ENCODE measurements around the gene ALPL. TPM values are rescaled to one million over a fixed set of nuclear protein-coding genes. Genes with fewer than 3 reads are reported as not detected.
A peak's percentile ranks its signal among the peaks of the same experiment; 100 is the strongest.

The ALPL gene
- total RNA-seq, 1 donor = 0.81 TPM

DNA sequence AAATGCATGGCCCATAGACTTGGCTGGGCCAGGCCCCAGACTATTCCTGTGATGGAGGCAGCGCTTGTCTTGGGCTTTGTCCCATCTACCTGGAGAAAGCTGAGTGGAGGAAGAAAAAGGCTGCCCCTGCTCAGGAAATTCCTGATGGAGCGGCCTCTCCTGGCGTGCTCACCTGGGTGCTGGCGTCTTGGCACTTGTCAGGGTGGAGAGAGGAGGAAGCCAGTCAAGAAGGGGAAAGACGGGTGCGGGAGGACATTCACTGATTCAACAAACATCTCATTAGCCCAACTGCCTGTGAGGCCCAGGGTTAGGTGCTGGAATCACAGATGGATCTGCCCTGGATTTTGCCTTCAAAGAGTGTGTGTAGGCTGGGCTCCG, 16.1 kb downstream of the ALPL start:
- DNase-seq (ENCODE audit: low read depth in 2 of 3, low spot score in 2 of 3) = no peak

DNA sequence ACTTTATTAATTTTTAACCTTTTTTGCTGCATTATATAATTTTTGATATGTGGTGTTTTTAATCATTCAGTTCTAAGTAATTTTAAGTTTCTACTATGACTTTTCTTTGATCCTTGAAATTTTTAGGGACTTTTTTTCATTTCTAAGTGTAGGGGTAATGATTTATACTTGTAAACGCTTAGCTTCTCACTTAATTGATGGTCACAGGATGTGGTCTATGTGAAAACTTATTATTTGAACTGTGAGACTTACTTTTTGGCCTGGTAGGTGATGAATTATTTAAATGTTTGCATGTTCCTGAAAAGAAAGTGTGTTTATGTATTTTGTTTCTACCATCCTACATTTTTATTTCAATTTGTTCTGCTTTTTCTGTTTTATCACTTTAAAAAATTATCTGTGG, 17.2 kb downstream of the ALPL start:
- no peak for DNase-seq (ENCODE audit: low read depth in 2 of 3, low spot score in 2 of 3)

DNA sequence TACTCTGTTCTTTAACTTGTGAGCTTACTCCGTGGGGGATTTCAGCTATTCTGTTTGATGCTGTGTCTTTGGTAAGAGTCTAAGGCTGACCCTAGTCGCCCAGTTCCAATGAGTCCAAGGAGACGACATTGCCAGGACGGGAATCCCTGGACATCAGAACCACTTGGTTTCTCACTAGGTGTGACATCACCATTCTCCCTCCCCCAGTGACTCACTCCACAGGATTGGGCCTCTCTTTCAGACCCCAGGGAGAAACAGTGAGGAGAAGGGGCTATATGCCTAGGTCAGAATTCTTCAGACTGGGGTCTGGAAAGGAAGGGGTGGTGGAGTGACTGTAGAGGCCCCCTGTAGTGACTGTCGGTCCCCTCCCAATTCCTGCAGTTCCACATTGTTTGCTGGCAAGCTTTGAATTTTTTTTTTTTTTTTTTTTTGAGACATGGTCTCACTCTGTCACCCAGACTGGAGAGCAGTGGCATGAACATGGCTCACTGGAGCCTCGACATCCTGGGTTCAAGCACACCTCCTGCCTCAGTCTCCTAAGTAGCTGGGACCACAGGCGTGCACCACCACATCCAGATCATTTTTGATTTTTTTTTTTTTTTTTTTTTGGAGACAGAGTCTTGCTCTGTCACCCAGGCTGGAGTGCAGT, 21.3 kb downstream of the ALPL start:
- DNase-seq (ENCODE audit: low read depth in 2 of 3, low spot score in 2 of 3) = no peak

DNA sequence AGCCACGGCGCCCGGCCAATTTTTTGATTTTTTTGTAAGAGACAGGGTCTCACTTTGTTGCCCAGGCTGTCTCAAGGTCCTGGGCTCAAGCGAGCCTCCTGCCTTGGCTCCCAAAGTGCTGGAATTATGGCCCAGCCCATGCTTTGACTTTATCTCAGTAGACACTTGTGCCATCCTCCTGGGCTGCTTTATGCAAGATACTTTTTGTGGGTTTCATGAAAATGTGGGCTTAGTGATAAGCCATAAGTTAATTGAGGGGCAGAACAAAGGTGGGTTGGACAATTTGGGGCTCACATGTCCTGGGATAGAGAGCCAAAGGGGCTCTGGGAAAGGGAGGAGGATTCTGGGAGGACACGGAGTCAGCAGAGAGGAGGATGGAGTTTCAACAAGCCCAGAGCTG, 22.0 kb downstream of the ALPL start:
- DNase-seq (ENCODE audit: low read depth in 2 of 3, low spot score in 2 of 3) = no peak

DNA sequence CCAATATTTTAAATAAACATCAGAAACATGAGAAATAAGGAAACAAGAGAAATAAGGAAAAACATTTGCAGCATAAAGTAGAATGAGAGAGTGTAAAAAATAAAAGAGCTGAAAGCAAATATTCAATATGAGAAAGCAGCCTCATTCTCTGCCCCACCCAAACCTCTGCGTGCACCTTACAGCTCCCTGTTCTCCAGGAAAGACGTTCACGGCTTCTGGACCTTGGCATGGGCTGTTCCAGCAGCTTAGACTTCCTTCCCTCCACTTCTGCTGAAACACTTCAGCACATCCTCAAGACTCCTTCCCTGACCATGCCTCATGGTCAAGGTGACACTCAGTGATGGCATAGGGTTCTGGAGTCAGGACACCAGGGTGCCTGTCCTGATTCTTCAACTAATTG, 23.3 kb downstream of the ALPL start:
- DNase-seq (ENCODE audit: low read depth in 2 of 3, low spot score in 2 of 3) = no peak

DNA sequence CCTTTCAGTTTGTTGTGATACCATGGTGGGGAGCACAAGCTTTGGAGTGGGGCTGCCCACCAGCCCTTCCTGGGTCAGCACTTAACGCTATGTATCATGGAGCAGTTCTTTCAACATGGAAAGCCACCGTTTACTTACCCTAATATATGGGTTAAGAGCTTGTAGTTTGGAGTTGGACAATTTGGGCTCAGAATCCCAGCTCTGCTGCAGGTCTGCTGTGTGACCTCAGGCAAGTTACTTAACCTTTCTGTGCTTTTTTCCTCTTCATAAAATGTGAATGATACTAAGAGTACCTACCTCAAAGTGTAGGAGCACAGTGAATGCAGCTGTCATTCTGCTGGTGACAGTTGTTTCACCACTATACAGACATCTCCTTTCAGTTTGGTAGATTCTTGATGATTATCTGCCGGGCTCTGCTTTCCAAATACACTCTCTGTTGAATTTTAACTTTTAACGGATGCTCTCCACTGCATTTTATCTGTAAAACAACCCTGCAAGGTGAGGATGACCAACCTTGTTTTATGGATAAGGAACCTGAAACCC, 23.8 kb downstream of the ALPL start:
- DNase-seq (ENCODE audit: low read depth in 2 of 3, low spot score in 2 of 3) = no peak

DNA sequence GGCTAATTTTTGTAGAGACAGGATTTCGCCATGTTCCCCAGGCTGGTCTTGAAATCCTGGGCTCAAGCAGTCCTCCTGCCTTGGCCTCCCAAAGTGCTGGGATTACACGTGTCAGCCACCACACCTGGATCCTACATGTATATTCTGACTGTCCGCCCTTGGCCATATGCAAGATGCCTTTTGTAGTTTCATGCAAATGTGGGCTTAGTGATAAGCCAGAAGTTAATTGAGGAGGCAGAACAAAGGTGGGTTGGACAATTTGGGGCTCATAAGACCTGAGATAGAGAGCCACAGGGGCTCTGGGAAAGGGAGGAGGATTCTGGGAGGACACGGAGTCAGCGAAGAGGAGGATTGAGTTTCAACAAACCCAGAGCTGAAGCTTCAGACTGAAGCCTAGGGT, 24.9 kb downstream of the ALPL start:
- DNase-seq (ENCODE audit: low read depth in 2 of 3, low spot score in 2 of 3) = no peak

DNA sequence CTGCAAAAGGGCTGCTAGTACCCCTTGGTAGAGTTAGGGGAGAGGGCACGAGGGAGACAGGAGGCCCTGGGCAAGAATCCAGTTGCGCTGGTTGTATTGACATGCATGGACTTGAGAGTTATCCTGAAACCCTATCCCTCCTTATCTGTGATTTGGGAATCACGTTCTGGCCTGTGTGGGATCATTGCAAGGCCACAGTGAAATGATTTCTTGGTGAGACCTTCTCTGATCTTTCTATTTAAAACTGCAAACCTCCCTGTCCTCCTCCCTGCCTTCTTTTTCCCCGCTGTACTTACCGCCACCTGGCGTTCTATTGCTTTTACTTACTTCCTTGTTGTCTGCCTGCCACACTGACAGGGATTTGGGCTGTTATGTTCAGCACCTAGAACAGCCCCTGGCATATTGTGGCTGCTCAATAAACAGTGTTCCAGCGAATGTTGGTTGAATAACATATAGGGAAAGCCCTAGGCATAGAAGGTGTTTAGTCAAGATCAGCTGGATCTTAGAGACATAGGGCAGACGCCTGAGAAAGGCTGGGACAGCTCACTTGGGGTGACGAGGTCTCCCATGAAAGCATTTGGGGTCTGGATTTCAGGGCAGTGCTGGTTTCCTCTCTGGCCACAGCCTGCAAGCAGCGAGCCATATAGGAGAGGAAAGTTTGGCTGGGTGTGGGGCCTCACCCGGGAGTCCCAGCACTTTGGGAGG, 25.6 kb downstream of the ALPL start:
- DNase-seq (ENCODE audit: low read depth in 2 of 3, low spot score in 2 of 3) = peak in 2 of 3 donors; percentile 57 to 78

DNA sequence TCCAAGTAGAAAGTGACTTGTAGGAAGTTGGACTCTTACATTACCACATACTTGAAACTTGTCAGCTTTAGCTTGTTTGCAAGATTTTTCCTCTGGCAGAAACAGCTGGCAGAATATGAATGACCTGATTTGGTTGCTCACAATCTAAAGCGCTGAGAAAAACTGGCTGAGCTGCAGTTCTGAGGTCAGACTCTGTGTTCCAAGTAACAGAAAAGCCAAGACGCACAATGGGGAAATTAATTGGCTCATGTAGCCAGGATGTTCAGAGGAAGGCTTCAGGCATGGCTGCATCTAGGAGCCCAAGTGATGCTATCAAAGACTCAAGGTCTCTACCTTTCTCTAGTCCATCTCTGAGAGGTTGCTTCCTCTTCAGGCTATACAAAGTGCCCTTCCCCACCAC, 27.0 kb downstream of the ALPL start:
- DNase-seq (ENCODE audit: low read depth in 2 of 3, low spot score in 2 of 3) = no peak

DNA sequence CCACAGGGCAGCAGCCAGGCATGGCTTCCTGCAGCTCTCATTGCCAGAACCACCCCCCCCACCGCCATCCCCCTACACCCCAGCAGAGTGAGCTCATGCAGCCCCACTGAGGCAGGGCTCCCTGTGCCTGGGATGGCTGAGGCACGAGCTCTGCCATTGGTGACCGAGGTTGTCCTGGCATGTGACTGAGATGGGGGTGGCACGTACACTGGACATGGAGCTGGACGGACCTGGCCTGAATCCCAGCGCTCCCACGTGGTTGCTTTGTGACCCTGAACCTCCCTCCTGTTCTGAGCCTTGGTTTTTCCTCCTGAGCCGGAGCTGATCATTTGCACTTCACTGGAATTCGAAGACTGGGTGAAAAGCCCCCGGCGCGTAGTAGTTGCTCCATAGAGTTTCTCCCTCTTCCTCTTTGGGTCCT, 28.3 kb downstream of the ALPL start:
- DNase-seq (ENCODE audit: low read depth in 2 of 3, low spot score in 2 of 3) = no peak

DNA sequence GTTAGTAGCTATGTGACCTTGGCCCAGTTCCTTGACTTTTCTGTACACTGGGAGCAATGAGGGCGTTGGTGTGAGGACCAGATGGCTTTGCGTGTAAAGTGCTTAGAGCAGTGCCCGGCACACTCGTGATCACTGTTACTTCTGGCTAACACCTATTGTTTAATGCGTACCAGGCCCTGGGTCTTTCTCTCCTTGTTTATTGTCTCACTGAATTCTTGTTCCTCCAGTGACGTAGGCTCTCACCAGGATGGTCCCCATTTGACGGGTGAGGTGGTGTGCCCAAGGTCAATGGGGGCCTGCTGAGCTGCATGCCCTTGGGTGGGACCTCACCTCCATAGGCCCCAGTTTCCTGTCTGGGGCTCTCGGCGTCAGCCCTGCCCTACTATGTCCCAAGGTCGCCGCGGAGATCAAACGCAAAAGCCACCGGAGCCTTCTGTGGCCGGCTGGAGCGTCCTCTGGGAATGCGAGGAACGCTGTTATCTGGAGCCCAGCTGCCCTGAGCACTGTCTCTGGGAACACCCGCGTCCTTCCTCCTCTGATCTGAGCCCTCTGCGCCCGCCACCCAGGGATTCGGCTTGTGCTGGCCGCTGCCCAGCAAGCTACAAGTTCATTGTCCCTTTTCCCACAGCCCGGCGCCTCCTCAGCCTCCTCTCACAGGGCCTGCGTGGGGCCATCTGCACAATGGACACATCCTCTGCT, 28.9 kb downstream of the ALPL start:
- no peak for DNase-seq (ENCODE audit: low read depth in 2 of 3, low spot score in 2 of 3)

DNA sequence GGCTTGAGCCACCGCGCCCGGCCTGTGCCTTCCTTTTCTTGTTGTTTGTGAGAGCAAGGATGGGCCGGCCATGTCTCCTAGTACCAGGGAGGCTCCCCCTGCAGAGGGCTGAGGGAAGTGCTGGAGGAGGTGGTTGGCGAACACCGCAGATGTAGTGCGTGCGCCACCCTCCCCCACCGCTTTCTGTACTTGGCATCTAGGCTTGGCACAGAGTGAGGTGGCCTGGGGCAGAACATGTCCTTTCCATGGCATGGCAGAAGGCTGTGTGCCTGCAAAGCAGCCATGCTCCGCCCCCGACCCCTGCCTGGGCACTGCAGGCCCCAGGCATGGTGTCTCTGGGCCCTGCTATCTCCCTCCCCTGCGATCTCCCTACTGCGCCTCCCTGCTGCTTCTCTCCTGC, 30.7 kb downstream of the ALPL start:
- DNase-seq (ENCODE audit: low read depth in 2 of 3, low spot score in 2 of 3) = peak in 1 of 3 donors; percentile 44

DNA sequence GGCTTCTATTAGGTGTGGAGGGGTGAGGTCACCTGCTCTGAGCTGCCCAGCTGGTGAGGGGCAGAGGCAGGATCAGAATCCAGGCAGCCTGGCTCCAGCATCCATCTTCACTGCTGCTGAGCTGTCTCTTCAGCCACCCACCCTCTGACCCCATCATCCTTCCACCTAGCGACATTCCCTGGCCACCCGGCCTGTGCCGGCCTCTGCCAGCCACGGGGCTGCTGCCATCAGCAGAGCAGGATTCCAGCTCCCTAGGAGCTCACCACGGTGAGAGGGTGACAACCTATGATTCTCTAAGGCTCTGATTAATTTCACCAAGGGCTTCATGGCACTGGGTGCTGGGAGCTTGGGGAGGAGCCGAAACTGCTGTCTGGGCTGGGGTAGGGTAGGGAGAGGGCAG, 32.1 kb downstream of the ALPL start:
- no peak for DNase-seq (ENCODE audit: low read depth in 2 of 3, low spot score in 2 of 3)

DNA sequence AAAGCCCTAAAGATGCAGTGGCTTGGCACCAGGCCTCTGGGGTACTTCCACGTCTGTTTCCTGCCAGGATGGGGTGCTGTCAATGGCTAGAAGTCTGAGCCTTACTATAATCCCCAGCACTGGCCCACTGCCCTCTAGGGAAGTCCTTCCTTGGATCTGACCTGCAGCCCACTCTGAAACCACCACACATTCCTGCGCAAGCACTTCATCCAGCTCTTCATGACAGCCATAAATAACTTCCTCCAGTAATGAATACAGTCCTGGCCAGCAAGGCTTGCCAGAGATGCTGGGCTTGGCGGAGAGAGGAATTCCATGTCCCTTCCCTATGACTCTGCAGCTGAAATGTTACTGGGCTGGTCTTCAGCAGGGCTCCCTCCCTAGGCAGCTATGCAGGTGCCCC, 32.6 kb downstream of the ALPL start:
- no peak for DNase-seq (ENCODE audit: low read depth in 2 of 3, low spot score in 2 of 3)

DNA sequence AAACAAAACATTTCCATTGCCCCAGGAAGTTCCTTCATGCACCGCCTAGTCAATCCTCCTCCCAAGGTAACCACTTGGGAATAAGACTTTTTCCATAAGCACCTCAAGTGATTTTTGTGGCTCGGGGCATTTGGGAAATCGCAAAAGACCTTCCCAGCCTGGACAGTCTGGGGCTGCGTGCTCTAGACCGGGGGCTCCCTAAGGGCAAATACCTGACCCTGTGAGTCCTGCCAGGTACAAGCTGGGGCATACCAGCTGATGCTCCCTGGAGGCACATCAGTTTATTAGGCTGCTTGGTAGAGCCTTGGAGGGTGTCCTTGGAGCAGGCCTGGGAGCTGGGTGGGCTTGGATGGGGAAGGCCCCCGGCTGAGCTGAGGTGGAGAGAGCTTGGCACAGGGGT, 34.4 kb downstream of the ALPL start:
- DNase-seq (ENCODE audit: low read depth in 2 of 3, low spot score in 2 of 3) = no peak

DNA sequence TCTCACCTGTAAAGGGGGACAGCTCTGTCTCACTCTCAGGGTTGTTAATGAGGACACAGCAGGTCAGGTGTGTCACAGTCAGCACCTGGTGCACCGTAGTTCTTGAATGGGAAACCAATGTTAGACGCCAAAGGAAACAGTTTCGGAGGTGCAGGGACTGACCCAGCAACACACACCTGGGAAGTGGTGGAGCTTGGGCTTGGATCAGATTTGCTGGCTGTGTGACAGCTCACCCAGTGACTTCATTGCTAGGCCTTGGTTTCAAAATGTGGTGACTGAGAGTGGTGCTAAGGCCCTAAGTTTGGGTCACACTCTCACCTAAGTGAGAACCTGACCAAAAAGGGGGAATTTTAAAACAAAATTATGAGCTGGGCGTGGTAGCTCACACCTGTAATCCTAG, 34.9 kb downstream of the ALPL start:
- no peak for DNase-seq (ENCODE audit: low read depth in 2 of 3, low spot score in 2 of 3)

DNA sequence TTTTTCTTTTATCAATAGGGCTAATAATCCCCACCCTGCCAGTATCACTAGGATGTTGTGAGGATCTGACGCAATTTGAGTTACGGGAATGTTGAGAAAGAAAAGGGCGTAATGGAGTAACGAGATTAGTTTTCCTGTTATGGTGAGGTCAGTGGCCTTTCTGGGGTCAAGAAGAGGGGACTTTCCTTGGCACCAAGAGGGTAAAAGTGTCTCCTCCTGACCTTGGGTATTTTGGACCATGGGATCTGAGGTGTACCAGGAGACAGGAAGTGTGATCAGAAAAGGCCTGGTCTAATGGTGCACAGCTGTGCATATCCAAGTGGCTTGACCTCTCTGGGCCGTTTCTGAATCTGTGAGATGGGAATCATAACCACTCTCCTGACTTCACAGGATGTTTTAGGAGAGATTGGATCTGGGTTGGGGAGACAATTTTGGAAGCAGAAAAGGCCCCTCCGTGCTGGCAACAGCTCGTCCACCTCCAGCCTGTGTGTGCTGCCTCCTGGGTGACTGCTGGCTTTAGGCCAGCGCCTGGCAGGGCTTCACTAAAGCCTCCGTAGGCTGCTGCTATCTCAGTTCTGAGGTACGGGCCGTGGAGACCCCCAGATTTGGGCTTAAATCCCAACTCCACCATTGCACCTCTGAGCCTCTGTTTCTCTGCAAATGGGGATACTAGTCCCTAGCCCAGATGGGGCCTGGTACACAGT, 37.1 kb downstream of the ALPL start:
- no peak for DNase-seq (ENCODE audit: low read depth in 2 of 3, low spot score in 2 of 3)

DNA sequence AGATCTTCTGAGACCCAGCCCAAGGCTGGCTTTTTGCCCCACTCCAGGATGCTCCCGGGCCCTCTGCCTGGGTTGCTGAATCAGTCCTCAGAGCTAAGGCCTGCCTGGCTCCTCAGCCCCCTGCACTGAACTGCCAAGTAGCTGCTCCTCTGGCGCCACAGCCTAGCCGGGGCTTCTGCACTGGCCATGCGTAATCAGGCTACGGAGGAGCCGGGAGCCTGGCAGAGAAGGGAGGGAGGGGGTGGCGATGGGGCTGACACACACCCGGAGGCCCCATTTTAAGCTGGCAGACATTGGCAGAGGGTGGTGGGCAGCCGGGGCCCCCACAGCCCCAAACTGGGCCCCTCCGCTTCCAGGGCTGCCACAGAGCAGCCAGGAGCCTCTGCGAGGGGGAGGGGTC, 38.7 kb downstream of the ALPL start:
- DNase-seq (ENCODE audit: low read depth in 2 of 3, low spot score in 2 of 3) = no peak

DNA sequence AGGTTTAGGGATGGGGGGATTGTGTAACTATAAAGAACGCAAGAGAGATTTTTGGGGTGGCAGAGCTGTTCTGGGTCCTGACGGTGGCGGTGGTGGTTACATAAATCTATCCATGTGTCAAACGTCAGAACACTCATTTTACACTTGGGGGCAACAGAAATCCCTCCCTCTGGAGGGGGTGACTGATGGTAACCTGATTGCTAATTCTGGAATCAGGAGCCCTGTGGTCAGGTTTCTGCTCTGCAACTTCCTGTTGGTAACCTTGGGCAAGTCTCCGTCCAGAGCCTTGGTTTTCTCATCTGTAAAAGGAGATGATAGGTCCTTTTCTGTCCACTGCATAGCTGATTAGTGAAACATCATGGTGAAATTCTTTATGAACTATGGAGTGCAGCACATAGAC, 40.9 kb downstream of the ALPL start:
- no peak for DNase-seq (ENCODE audit: low read depth in 2 of 3, low spot score in 2 of 3)

DNA sequence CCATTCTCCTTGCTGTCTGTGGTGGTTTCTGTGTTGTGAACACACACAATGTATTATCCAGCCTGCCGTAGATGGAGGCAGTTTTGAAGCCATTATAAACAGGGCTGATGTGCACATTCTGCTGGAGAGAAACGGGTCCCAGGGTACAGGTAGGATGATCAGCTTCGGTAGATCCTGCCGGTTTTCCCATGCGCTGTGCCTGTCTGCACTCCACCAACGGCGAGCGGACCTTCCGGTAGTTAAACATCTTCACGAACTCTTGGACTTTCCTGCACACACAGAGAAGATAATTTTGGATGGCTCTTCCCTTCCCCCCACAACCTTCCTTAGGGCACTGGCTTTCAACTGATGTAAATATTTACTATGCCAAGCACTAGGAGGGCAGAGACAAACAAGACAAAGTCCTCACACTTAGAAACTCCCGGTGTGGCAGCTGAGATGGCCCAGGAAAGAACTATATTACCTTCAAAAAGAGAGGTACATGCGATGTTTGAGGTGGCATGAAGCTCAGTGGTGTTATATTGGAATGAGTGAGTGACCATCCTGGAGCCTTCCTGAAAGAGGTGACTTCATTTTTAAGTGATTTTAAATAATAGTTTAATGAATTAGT, 41.7 kb downstream of the ALPL start:
- no peak for DNase-seq (ENCODE audit: low read depth in 2 of 3, low spot score in 2 of 3)

DNA sequence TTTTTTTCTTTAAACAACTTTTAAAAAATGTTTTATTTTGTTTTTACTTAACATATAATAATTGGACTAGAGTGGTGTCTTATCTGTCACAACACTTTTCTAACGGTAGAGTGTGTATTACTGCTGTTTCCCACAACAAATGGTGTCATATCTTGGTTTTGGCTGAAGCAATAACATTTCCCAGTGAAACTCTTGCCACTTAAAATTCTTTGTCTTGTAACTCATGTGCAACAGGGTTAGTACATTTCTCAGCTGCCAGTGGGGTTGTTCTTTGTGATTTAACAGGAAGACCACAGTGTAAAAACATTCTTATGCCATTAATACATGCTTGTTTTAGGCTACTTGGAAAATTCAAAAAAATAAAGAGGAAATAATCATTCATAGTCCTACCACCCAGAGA, 43.5 kb downstream of the ALPL start:
- peak in 1 of 3 donors; percentile 45 for DNase-seq (ENCODE audit: low read depth in 2 of 3, low spot score in 2 of 3)

Measured in hematopoietic multipotent progenitor cell (in vitro differentiated cells).